ENCODE measurements around the gene LCMT1. TPM values are rescaled to one million over a fixed set of nuclear protein-coding genes. Genes with fewer than 3 reads are reported as not detected.

The LCMT1 gene
- polyA plus RNA-seq, 1 donor from 2014 or later: 45.5 TPM

DNA sequence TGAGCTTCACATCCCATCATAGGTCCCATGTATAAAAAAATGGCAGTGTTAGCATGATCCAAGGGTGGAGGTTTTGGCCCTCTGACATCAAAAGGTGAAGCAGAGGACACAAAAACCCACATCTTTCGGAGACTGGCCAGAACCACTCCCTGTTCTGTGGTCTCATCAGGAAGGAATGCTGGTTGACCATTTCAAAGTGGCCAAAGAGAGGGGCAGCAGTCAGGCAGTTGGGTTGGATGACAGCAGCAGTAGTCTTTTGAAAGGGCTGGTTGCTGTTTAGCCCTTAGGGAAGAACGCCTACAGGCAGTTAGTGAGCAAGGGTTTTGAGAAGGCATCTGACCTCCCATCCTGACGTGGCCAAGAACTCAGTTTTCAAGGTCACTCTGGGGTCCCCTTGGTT, 40.5 kb downstream of the LCMT1 start:
- no peak overlapping the region for H3K4me2 ChIP-seq (ENCODE audit: low read length)

DNA sequence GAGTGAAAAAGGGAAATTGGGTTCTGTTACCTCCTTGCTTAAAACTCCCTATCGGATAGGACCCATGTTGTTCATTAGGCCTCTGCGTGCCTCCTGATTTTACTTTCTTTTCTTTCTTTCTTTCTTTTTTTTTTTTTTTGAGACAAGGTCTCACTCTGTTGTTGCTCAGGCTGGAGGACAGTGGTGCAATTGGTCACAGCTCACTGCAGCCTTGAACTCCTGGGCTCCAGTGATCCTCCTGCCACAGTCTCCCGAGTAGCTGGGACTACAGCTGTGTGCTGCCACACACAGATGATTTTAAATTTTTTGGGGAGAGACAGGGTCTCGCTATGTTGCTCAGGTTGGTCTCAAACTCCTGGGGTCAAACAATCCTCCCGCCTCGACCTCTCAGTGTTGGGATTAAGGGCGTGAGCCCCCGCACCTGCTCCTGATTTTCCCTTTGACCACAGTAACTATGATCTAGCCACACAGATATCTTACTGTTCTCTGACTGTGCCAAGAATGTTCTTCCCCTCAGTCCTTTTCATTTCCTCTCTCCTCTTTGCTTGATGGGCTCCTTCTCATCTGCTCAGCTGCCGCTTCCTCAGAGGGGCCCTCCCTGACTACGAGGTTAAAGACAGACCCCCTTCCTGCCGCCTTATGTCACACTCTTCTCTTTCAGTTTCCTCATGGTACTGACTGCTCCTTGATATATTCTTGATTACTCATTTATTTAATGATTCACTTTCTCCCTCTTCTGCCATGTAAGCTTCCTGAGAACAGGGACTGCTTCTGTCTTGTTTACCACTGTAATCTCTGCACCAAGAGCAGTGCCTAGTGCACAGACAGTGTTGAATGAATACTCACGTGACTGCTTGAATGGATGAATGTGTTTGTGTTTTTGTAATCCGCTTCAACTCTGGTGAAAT, 44.3 kb downstream of the LCMT1 start:
- H3K36me3 ChIP-seq (ENCODE audit: insufficient read depth, low read length): peaks cover 5% of the 10 kb centered on the region
- H3K4me3 ChIP-seq (ENCODE audit: low read length): no peak overlapping the region
- H3F3A ChIP-seq (ENCODE audit: insufficient read depth, low read length, poor library complexity, severe bottlenecking): no peaks in the 10 kb centered on the region
- H3K79me2 ChIP-seq (replicated peaks; ENCODE audit: insufficient read depth, low read length): no peaks in the 10 kb centered on the region
- TF ChIP-seq POLR2AphosphoS5 (IDR thresholded peaks at IDR 0.05) (no peak), TAF1 (IDR thresholded peaks at IDR 0.05; ENCODE audit: low read depth) (no peak), EP300 (conservative IDR thresholded peaks at IDR 0.05; ENCODE audit: poor library complexity, severe bottlenecking) (no peak), EZH2 (IDR thresholded peaks at IDR 0.05; ENCODE audit: borderline replicate concordance, insufficient read depth, low read length, poor library complexity, severe bottlenecking) (no peak), RAD21 (conservative IDR thresholded peaks at IDR 0.05) (no peak), MXI1 (conservative IDR thresholded peaks at IDR 0.05; ENCODE audit: poor library complexity, severe bottlenecking) (no peak), SMC3 (conservative IDR thresholded peaks at IDR 0.05; ENCODE audit: poor library complexity) (no peak)
- TF ChIP-seq, protein P1, sequence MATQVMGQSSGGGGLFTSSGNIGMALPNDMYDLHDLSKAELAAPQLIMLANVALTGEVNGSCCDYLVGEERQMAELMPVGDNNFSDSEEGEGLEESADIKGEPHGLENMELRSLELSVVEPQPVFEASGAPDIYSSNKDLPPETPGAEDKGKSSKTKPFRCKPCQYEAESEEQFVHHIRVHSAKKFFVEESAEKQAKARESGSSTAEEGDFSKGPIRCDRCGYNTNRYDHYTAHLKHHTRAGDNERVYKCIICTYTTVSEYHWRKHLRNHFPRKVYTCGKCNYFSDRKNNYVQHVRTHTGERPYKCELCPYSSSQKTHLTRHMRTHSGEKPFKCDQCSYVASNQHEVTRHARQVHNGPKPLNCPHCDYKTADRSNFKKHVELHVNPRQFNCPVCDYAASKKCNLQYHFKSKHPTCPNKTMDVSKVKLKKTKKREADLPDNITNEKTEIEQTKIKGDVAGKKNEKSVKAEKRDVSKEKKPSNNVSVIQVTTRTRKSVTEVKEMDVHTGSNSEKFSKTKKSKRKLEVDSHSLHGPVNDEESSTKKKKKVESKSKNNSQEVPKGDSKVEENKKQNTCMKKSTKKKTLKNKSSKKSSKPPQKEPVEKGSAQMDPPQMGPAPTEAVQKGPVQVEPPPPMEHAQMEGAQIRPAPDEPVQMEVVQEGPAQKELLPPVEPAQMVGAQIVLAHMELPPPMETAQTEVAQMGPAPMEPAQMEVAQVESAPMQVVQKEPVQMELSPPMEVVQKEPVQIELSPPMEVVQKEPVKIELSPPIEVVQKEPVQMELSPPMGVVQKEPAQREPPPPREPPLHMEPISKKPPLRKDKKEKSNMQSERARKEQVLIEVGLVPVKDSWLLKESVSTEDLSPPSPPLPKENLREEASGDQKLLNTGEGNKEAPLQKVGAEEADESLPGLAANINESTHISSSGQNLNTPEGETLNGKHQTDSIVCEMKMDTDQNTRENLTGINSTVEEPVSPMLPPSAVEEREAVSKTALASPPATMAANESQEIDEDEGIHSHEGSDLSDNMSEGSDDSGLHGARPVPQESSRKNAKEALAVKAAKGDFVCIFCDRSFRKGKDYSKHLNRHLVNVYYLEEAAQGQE (IDR thresholded peaks at IDR 0.05; ENCODE audit: borderline replicate concordance): no peak
- TF ChIP-seq, protein P2, sequence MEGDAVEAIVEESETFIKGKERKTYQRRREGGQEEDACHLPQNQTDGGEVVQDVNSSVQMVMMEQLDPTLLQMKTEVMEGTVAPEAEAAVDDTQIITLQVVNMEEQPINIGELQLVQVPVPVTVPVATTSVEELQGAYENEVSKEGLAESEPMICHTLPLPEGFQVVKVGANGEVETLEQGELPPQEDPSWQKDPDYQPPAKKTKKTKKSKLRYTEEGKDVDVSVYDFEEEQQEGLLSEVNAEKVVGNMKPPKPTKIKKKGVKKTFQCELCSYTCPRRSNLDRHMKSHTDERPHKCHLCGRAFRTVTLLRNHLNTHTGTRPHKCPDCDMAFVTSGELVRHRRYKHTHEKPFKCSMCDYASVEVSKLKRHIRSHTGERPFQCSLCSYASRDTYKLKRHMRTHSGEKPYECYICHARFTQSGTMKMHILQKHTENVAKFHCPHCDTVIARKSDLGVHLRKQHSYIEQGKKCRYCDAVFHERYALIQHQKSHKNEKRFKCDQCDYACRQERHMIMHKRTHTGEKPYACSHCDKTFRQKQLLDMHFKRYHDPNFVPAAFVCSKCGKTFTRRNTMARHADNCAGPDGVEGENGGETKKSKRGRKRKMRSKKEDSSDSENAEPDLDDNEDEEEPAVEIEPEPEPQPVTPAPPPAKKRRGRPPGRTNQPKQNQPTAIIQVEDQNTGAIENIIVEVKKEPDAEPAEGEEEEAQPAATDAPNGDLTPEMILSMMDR (IDR thresholded peaks at IDR 0.05; ENCODE audit: poor library complexity, severe bottlenecking): no peak
- no peak overlapping the region for H3K4me2 ChIP-seq (ENCODE audit: low read length)
- no peak overlapping the region for H2AFZ ChIP-seq (ENCODE audit: low read depth, low read length)
- H4K20me1 ChIP-seq (ENCODE audit: insufficient read depth): no peaks in the 10 kb centered on the region
- no peak overlapping the region for H3K27ac ChIP-seq (ENCODE audit: low read length)
- H3K27me3 ChIP-seq (ENCODE audit: insufficient read depth, low read depth, low read length): no peaks in the 10 kb centered on the region
- no peaks in the 10 kb centered on the region for H3K9me3 ChIP-seq (ENCODE audit: low read length)
- no peak overlapping the region for H3K9ac ChIP-seq (ENCODE audit: low read length)
- H3K9me2 ChIP-seq (ENCODE audit: insufficient read depth, low read length): no peaks in the 10 kb centered on the region

More for the DNA sequence above, 40.5 kb downstream of the LCMT1 start:
- H3K27ac ChIP-seq (ENCODE audit: low read length): no peak overlapping the region
- H4K20me1 ChIP-seq (ENCODE audit: insufficient read depth): no peaks in the 10 kb centered on the region
- H3K79me2 ChIP-seq (replicated peaks; ENCODE audit: insufficient read depth, low read length): no peaks in the 10 kb centered on the region
- TF ChIP-seq EZH2 (IDR thresholded peaks at IDR 0.05; ENCODE audit: borderline replicate concordance, insufficient read depth, low read length, poor library complexity, severe bottlenecking) (no peak), SMC3 (conservative IDR thresholded peaks at IDR 0.05; ENCODE audit: poor library complexity) (no peak), POLR2AphosphoS5 (IDR thresholded peaks at IDR 0.05) (no peak), TAF1 (IDR thresholded peaks at IDR 0.05; ENCODE audit: low read depth) (no peak), MXI1 (conservative IDR thresholded peaks at IDR 0.05; ENCODE audit: poor library complexity, severe bottlenecking) (no peak), EP300 (conservative IDR thresholded peaks at IDR 0.05; ENCODE audit: poor library complexity, severe bottlenecking) (no peak), RAD21 (conservative IDR thresholded peaks at IDR 0.05) (no peak)
- TF ChIP-seq, protein P1 (IDR thresholded peaks at IDR 0.05; ENCODE audit: borderline replicate concordance): no peak
- TF ChIP-seq, protein P2 (IDR thresholded peaks at IDR 0.05; ENCODE audit: poor library complexity, severe bottlenecking): no peak
- peaks cover 5% of the 10 kb centered on the region for H3K36me3 ChIP-seq (ENCODE audit: insufficient read depth, low read length)
- H3F3A ChIP-seq (ENCODE audit: insufficient read depth, low read length, poor library complexity, severe bottlenecking): no peaks in the 10 kb centered on the region
- no peaks in the 10 kb centered on the region for H3K27me3 ChIP-seq (ENCODE audit: insufficient read depth, low read depth, low read length)
- no peak overlapping the region for H3K9ac ChIP-seq (ENCODE audit: low read length)
- no peak overlapping the region for H3K4me3 ChIP-seq (ENCODE audit: low read length)
- no peaks in the 10 kb centered on the region for H3K9me2 ChIP-seq (ENCODE audit: insufficient read depth, low read length)
- no peaks in the 10 kb centered on the region for H3K9me3 ChIP-seq (ENCODE audit: low read length)
- no peak overlapping the region for H2AFZ ChIP-seq (ENCODE audit: low read depth, low read length)

Measured in neural cell (in vitro differentiated cells).